Measurements from ENCODE around the gene KIAA0040.

KIAA0040 gene

GRCh38 chr1:175129997-175130648 is 62.5 kb downstream of the KIAA0040 start:
- H3K27ac ChIP-seq (ENCODE audit: insufficient read depth, low read length, poor library complexity, severe bottlenecking) = no peak overlapping the region

GRCh38 chr1:175129644-175129996 is 63.0 kb downstream of the KIAA0040 start:
- Histone ChIP-seq H3K27ac (ENCODE audit: insufficient read depth, low read length, poor library complexity, severe bottlenecking) (no peak overlapping the region), H3K27me3 (replicated peaks; ENCODE audit: control insufficient read depth, insufficient read depth, low read length, poor library complexity, severe bottlenecking) (no peaks in the 10 kb centered on the region), H3K36me3 (ENCODE audit: control insufficient read depth, insufficient read depth, low read length) (no peaks in the 10 kb centered on the region), H3K9me3 (ENCODE audit: control insufficient read depth, low read length) (no peaks in the 10 kb centered on the region), H3K4me1 (ENCODE audit: control insufficient read depth, insufficient read depth, low read length, poor library complexity, severe bottlenecking) (no peaks in the 10 kb centered on the region), H3K4me3 (ENCODE audit: insufficient read depth, low read depth, low read length, poor library complexity, severe bottlenecking) (no peak overlapping the region)
- no peak for DNase-seq

More at GRCh38 chr1:175129997-175130648, 62.5 kb downstream of the KIAA0040 start:
- Histone ChIP-seq H3K27me3 (replicated peaks; ENCODE audit: control insufficient read depth, insufficient read depth, low read length, poor library complexity, severe bottlenecking) (no peaks in the 10 kb centered on the region), H3K9me3 (ENCODE audit: control insufficient read depth, low read length) (no peaks in the 10 kb centered on the region), H3K4me3 (ENCODE audit: insufficient read depth, low read depth, low read length, poor library complexity, severe bottlenecking) (no peak overlapping the region), H3K4me1 (ENCODE audit: control insufficient read depth, insufficient read depth, low read length, poor library complexity, severe bottlenecking) (no peaks in the 10 kb centered on the region), H3K36me3 (ENCODE audit: control insufficient read depth, insufficient read depth, low read length) (no peaks in the 10 kb centered on the region)
- DNase-seq = no peak

- Histone ChIP-seq H3K4me3 (ENCODE audit: insufficient read depth, low read depth, low read length, poor library complexity, severe bottlenecking) (no peak overlapping the region), H3K27ac (ENCODE audit: insufficient read depth, low read length, poor library complexity, severe bottlenecking) (no peak overlapping the region), H3K36me3 (ENCODE audit: control insufficient read depth, insufficient read depth, low read length) (no peaks in the 10 kb centered on the region), H3K27me3 (replicated peaks; ENCODE audit: control insufficient read depth, insufficient read depth, low read length, poor library complexity, severe bottlenecking) (no peaks in the 10 kb centered on the region), H3K4me1 (ENCODE audit: control insufficient read depth, insufficient read depth, low read length, poor library complexity, severe bottlenecking) (no peaks in the 10 kb centered on the region), H3K9me3 (ENCODE audit: control insufficient read depth, low read length) (no peaks in the 10 kb centered on the region)
- no peak for DNase-seq
Measured at GRCh38 chr1:175129182-175129581, 63.4 kb downstream of the KIAA0040 start.

GRCh38 chr1:175128523-175128922 is 64.1 kb downstream of the KIAA0040 start:
- no peaks in the 10 kb centered on the region for H3K9me3 ChIP-seq (ENCODE audit: control insufficient read depth, low read length)
- no peaks in the 10 kb centered on the region for H3K36me3 ChIP-seq (ENCODE audit: control insufficient read depth, insufficient read depth, low read length)
- H3K27me3 ChIP-seq (replicated peaks; ENCODE audit: control insufficient read depth, insufficient read depth, low read length, poor library complexity, severe bottlenecking) = no peaks in the 10 kb centered on the region
- H3K4me1 ChIP-seq (ENCODE audit: control insufficient read depth, insufficient read depth, low read length, poor library complexity, severe bottlenecking) = no peaks in the 10 kb centered on the region
- no peak for DNase-seq
- H3K4me3 ChIP-seq (ENCODE audit: insufficient read depth, low read depth, low read length, poor library complexity, severe bottlenecking) = no peak overlapping the region
- no peak overlapping the region for H3K27ac ChIP-seq (ENCODE audit: insufficient read depth, low read length, poor library complexity, severe bottlenecking)

GRCh38 chr1:175127565-175127964 is 65.0 kb downstream of the KIAA0040 start:
- Histone ChIP-seq H3K9me3 (ENCODE audit: control insufficient read depth, low read length) (no peaks in the 10 kb centered on the region), H3K36me3 (ENCODE audit: control insufficient read depth, insufficient read depth, low read length) (no peaks in the 10 kb centered on the region), H3K27me3 (replicated peaks; ENCODE audit: control insufficient read depth, insufficient read depth, low read length, poor library complexity, severe bottlenecking) (no peaks in the 10 kb centered on the region), H3K4me3 (ENCODE audit: insufficient read depth, low read depth, low read length, poor library complexity, severe bottlenecking) (no peak overlapping the region), H3K4me1 (ENCODE audit: control insufficient read depth, insufficient read depth, low read length, poor library complexity, severe bottlenecking) (no peaks in the 10 kb centered on the region), H3K27ac (ENCODE audit: insufficient read depth, low read length, poor library complexity, severe bottlenecking) (no peak overlapping the region)
- no peak for DNase-seq

- Histone ChIP-seq H3K27me3 (replicated peaks; ENCODE audit: control insufficient read depth, insufficient read depth, low read length, poor library complexity, severe bottlenecking) (no peaks in the 10 kb centered on the region), H3K4me1 (ENCODE audit: control insufficient read depth, insufficient read depth, low read length, poor library complexity, severe bottlenecking) (no peaks in the 10 kb centered on the region), H3K27ac (ENCODE audit: insufficient read depth, low read length, poor library complexity, severe bottlenecking) (no peak overlapping the region), H3K9me3 (ENCODE audit: control insufficient read depth, low read length) (no peaks in the 10 kb centered on the region), H3K36me3 (ENCODE audit: control insufficient read depth, insufficient read depth, low read length) (no peaks in the 10 kb centered on the region), H3K4me3 (ENCODE audit: insufficient read depth, low read depth, low read length, poor library complexity, severe bottlenecking) (no peak overlapping the region)
- no peak for DNase-seq
Measured at GRCh38 chr1:175126347-175126746, 66.2 kb downstream of the KIAA0040 start.

GRCh38 chr1:175124861-175125260 is 67.7 kb downstream of the KIAA0040 start:
- Histone ChIP-seq H3K4me3 (ENCODE audit: insufficient read depth, low read depth, low read length, poor library complexity, severe bottlenecking) (no peak overlapping the region), H3K27me3 (replicated peaks; ENCODE audit: control insufficient read depth, insufficient read depth, low read length, poor library complexity, severe bottlenecking) (no peaks in the 10 kb centered on the region), H3K4me1 (ENCODE audit: control insufficient read depth, insufficient read depth, low read length, poor library complexity, severe bottlenecking) (no peaks in the 10 kb centered on the region), H3K9me3 (ENCODE audit: control insufficient read depth, low read length) (no peaks in the 10 kb centered on the region), H3K36me3 (ENCODE audit: control insufficient read depth, insufficient read depth, low read length) (no peaks in the 10 kb centered on the region), H3K27ac (ENCODE audit: insufficient read depth, low read length, poor library complexity, severe bottlenecking) (no peak overlapping the region)
- no peak for DNase-seq

GRCh38 chr1:175120511-175120910 is 72.1 kb downstream of the KIAA0040 start:
- Histone ChIP-seq H3K27ac (ENCODE audit: insufficient read depth, low read length, poor library complexity, severe bottlenecking) (no peak overlapping the region), H3K27me3 (replicated peaks; ENCODE audit: control insufficient read depth, insufficient read depth, low read length, poor library complexity, severe bottlenecking) (no peaks in the 10 kb centered on the region), H3K4me1 (ENCODE audit: control insufficient read depth, insufficient read depth, low read length, poor library complexity, severe bottlenecking) (no peaks in the 10 kb centered on the region), H3K36me3 (ENCODE audit: control insufficient read depth, insufficient read depth, low read length) (no peaks in the 10 kb centered on the region), H3K9me3 (ENCODE audit: control insufficient read depth, low read length) (no peaks in the 10 kb centered on the region), H3K4me3 (ENCODE audit: insufficient read depth, low read depth, low read length, poor library complexity, severe bottlenecking) (no peak overlapping the region)
- DNase-seq = no peak

GRCh38 chr1:175118375-175119367 is 73.9 kb downstream of the KIAA0040 start:
- DNase-seq = no peak
- no peaks in the 10 kb centered on the region for H3K27me3 ChIP-seq (replicated peaks; ENCODE audit: control insufficient read depth, insufficient read depth, low read length, poor library complexity, severe bottlenecking)
- H3K36me3 ChIP-seq (ENCODE audit: control insufficient read depth, insufficient read depth, low read length) = no peaks in the 10 kb centered on the region
- no peak overlapping the region for H3K27ac ChIP-seq (ENCODE audit: insufficient read depth, low read length, poor library complexity, severe bottlenecking)
- H3K4me3 ChIP-seq (ENCODE audit: insufficient read depth, low read depth, low read length, poor library complexity, severe bottlenecking) = no peak overlapping the region
- H3K4me1 ChIP-seq (ENCODE audit: control insufficient read depth, insufficient read depth, low read length, poor library complexity, severe bottlenecking) = no peaks in the 10 kb centered on the region
- no peaks in the 10 kb centered on the region for H3K9me3 ChIP-seq (ENCODE audit: control insufficient read depth, low read length)

GRCh38 chr1:175116903-175117302 is 75.7 kb downstream of the KIAA0040 start:
- Histone ChIP-seq H3K9me3 (ENCODE audit: control insufficient read depth, low read length) (peaks cover 4% of the 10 kb centered on the region), H3K4me1 (ENCODE audit: control insufficient read depth, insufficient read depth, low read length, poor library complexity, severe bottlenecking) (no peaks in the 10 kb centered on the region), H3K36me3 (ENCODE audit: control insufficient read depth, insufficient read depth, low read length) (no peaks in the 10 kb centered on the region), H3K27ac (ENCODE audit: insufficient read depth, low read length, poor library complexity, severe bottlenecking) (no peak overlapping the region), H3K27me3 (replicated peaks; ENCODE audit: control insufficient read depth, insufficient read depth, low read length, poor library complexity, severe bottlenecking) (no peaks in the 10 kb centered on the region), H3K4me3 (ENCODE audit: insufficient read depth, low read depth, low read length, poor library complexity, severe bottlenecking) (no peak overlapping the region)
- DNase-seq = no peak

Measured in effector memory CD4-positive, alpha-beta T cell (primary cell).